ENCODE data around the gene RADX.

- TF ChIP-seq, protein P1, sequence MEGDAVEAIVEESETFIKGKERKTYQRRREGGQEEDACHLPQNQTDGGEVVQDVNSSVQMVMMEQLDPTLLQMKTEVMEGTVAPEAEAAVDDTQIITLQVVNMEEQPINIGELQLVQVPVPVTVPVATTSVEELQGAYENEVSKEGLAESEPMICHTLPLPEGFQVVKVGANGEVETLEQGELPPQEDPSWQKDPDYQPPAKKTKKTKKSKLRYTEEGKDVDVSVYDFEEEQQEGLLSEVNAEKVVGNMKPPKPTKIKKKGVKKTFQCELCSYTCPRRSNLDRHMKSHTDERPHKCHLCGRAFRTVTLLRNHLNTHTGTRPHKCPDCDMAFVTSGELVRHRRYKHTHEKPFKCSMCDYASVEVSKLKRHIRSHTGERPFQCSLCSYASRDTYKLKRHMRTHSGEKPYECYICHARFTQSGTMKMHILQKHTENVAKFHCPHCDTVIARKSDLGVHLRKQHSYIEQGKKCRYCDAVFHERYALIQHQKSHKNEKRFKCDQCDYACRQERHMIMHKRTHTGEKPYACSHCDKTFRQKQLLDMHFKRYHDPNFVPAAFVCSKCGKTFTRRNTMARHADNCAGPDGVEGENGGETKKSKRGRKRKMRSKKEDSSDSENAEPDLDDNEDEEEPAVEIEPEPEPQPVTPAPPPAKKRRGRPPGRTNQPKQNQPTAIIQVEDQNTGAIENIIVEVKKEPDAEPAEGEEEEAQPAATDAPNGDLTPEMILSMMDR (conservative IDR thresholded peaks at IDR 0.05), result no peak
- TF ChIP-seq EZH2 (IDR thresholded peaks at IDR 0.05; ENCODE audit: low read depth), result no peak
Observed at GRCh38 chrX:106606571-106606970, 5.2 kb upstream of the RADX start.

All from PC-9 (cell line).